ENCODE measurements around the gene ZSWIM3.

The ZSWIM3 gene

DNA sequence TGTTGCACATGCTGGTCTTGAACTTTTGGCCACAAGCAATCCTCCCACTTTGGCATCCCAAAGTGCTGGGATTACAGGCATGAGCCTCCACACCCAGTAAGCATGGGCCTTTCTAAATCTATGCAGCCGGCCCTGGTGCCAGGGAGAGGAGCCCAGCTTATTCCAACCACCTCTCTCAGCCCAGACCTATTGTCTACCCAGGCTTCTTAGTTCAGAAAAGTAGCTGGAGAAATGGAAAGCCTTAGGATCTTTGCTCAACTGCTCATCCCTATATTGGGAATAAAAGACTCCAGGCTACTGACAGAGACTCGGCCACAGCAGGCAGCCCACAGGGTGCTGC, 69.3 kb downstream of the ZSWIM3 start:
- H3K4me1 ChIP-seq = no peaks in the 10 kb centered on the region
- no peak overlapping the region for H3K4me3 ChIP-seq (ENCODE audit: low read depth, low read length)
- no peaks in the 10 kb centered on the region for H3K36me3 ChIP-seq

DNA sequence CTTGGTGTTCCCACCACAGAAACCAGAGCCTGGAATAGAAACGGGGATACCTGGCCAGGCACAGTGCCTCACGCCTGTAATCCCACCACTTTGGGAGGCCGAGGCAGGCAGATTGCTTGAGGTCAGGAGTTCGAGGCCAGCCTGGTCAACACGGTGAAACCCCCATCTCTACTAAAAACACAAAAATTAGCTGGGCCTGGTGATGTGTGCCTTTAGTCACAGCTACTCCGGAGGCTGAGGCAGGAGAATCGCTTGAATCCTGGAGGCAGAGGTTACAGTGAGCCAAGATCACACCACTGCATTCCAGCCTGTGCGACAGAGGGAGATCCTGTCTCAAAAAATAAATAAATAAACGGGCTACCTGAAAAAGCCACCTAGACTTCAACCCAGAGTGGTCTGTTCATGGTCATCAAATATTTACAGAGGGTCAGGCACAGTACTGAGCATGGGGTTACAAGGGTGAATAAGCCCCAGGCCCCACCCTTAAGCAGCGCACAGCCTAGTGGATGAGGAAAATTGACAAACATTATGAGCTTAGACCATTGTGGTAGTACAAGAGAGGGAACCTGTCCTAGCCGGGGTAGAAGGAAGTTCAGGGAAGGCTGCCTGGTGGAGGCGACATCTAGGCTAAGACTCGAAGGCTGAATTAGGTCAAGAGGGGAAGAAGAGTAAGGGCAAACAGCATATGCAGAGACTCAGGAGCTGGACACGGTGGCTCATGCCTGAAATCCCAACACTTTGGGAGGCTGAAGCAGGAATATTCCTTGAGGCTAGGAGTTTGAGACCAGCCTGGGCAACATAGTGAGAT, 69.9 kb downstream of the ZSWIM3 start:
- Histone ChIP-seq H3K36me3 (no peaks in the 10 kb centered on the region), H3K9me3 (no peaks in the 10 kb centered on the region), H3K4me3 (ENCODE audit: low read depth, low read length) (no peak overlapping the region), H3K27me3 (no peaks in the 10 kb centered on the region), H3K4me1 (no peaks in the 10 kb centered on the region)
- no peak for DNase-seq
- TF ChIP-seq, protein P1, sequence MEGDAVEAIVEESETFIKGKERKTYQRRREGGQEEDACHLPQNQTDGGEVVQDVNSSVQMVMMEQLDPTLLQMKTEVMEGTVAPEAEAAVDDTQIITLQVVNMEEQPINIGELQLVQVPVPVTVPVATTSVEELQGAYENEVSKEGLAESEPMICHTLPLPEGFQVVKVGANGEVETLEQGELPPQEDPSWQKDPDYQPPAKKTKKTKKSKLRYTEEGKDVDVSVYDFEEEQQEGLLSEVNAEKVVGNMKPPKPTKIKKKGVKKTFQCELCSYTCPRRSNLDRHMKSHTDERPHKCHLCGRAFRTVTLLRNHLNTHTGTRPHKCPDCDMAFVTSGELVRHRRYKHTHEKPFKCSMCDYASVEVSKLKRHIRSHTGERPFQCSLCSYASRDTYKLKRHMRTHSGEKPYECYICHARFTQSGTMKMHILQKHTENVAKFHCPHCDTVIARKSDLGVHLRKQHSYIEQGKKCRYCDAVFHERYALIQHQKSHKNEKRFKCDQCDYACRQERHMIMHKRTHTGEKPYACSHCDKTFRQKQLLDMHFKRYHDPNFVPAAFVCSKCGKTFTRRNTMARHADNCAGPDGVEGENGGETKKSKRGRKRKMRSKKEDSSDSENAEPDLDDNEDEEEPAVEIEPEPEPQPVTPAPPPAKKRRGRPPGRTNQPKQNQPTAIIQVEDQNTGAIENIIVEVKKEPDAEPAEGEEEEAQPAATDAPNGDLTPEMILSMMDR (IDR thresholded peaks at IDR 0.05; ENCODE audit: low read depth, low read length) = no peak

More for the DNA sequence above, 69.3 kb downstream of the ZSWIM3 start:
- DNase-seq = no peak
- Histone ChIP-seq H3K9me3 (no peaks in the 10 kb centered on the region), H3K27me3 (no peaks in the 10 kb centered on the region)
- TF ChIP-seq, protein P1 (IDR thresholded peaks at IDR 0.05; ENCODE audit: low read depth, low read length) = no peak
